Astrocyte of the hippocampus (primary cell): ENCODE measurements around the gene MAS1.
A peak's percentile ranks its signal among the peaks of the same experiment; 100 is the strongest.
"Not testable (repeated sequence)": the region's sequence is repeated elsewhere in the genome, so short reads cannot be mapped to it uniquely, and the experiment has no call there.

Experiments
- DNase-seq: peaks from one replicate; pipeline ENCODE4 v3.0.0; 2011; ENCODE audit warnings: low read depth, low spot score

MAS1 gene

DNA sequence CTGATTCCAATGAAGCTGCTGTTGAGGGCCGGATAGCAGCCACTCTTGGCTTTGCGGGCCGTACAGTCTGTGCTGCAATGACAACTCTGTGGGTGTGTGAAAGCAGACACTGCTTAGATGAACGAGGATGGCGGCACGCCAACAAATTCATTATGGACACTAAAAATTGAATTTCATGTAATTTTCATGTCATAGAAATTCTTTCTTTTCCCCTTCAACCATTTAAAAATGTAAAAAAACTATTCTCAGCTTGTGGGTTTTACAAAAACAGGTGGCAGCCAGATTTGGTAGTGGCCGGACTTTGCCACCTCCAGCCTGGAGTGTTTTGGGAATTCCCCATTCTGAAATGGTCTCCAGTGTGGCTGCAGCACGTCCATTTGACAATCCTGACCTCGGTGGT, 26.0 kb downstream of the MAS1 start:
- DNase-seq: no peak

DNA sequence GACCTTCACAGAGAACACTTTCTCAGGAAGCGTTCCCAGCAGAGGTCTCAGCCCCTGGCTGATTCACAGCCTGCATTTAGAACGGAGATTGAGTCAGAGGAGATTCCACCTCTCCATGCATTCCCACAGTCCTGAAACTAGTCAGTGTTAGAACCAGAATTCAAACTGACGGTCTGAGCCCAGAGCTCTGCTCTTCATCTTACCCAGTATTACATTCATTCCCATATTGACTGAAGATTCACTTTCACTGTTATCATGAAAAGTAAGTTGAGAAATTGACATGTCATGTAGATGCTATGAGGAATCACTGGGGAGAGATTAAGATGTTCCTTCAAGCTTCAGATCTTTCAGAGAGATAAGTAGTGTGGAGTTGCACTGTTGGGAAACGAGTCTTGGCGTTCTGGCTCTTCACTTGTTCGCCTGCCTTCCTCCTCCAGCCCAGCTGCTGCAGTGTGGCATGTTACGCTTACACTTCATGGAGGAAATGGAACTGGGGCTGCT, 28.3 kb downstream of the MAS1 start:
- DNase-seq: no peak

DNA sequence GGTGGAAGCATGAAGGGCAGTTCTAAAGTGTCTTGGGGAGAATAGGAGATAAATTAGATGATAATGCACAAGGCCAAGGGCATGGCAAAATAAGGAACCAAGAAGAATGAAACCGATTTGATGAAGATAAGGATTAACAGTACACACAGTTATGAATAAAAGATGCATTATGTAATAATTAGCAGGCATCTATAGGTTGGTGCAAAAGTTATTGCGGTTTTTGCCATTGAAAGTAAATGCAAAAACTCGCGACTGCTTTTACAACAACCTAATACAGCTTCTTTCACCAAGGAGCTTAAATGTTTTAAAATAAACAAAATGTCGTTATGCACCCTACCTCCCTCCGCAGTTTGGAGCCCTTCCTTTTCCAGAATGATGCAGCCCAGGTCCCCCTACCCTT, 29.0 kb downstream of the MAS1 start:
- no peak for DNase-seq

DNA sequence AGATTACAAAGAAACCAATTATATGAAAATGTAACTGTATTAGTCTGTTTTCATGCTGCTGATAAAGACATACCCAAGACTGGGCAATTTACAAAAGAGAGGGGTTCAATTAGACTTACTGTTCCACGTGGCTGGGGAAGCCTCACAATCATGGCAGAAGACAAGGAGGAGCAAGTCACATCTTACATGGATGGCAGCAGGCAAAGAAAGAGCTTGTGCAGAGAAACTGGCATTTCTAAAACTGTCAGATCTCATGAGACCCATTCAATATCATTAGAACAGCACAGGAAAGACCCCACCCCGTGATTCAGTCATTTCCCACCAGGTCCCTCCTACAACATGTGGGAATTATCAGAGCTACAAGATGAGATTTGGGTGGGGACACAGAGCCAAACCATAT, 33.4 kb downstream of the MAS1 start:
- DNase-seq: not testable (repeated sequence)

DNA sequence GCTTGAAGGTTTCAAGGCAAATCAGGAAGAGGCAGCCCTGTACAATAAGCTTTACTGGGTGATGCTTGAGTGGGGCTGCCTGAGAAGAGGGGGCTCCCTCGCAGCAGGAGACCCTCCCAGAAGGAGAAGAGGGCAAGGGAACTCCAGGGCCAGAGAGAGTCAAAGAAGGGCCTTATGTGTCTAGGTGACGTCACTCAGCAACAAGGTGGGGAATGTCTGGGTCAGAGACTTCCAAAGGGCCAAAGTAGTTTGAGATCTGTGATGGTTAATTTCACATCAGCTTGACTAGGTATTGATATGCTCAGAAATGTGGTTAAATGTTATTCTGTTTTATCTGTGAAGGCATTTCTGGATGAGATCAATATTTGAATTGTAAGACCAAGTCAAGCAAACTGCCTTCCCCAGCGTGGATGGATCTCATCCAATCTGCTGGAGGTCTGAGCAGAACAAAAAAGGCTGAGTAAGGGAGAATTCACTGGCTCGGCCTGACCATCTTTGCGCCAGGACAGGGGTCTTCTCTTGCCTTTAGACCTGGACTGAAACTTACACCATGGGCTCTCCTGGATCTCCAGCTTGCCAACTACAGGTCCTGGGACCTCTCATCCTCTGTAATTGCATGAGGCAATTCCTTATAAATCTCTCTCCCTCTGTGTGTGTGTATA, 35.9 kb downstream of the MAS1 start:
- no peak for DNase-seq

DNA sequence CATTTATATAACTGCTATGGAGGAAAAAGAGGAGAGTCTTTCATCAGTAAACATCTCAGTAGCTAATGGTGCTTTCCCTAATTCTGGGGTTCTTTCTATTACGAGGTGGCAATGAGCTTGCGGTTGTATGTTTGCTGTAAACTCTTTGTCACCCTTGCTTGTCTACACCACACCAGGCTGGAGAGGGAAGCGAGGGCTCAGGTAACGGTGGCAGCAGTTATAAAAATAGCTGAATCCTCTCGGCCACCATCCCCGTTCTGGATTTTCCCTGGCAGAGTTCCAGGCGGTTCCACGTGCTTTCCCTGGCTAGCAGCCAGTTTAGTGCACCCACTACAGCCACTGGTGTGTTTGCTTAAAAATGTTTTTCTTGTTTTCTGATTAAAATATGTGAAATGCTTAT, 39.0 kb downstream of the MAS1 start:
- DNase-seq: peak; percentile 17

DNA sequence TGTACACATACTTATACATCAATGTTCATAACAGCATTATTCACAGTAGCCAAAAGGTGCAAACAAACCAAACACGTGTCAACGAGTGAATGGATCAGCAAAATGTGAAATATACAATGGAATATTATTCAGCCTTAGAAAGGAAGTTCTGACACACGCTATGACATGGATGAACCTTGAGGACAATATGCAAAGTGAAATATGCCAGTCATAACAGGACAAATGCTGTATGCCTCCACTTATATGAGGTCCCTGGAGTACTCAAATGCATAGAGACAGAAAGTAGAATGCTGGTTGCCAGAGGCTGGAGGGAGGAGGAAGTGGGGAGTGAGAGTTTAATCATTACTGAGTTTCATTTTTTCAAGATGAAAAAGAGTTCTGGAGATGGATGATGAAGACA, 40.3 kb downstream of the MAS1 start:
- DNase-seq: no peak

DNA sequence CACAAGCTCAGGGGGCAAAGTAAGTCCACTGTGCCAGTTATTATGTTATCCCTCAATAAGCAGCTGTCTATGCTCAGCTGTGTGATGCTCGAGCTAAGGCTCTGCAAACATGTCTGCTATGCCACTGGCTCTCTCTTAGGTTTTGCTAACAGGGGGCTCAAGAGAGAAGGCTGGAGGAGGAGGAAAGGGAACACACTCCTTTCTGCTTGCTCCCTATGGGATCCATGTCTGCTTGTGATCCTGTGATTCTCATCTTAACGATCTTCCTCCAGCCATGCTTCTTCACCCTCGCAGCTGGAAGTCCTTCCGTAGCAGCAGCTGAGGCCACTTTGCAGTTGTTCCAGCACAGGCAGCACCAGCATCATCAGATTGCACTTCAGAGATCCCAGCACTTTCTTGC, 41.1 kb downstream of the MAS1 start:
- no peak for DNase-seq

DNA sequence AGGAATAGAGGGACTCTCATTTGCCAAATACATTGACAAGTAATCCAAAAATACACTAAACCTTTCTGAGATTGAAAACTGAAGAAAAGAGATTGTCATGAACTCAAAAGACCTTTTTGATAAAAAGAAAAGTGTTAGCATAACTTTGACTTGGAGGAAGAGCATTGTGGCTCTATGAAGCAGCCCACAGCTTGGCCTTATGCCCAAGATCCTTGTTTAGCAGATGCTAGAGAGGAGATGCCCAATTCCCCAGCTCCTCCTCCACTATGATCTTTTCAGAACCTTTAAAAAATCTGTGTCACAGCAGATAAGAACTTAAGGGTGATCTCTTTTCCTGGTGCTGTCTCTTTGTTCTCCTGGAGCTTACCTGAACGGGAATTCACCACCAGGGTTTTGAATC, 42.3 kb downstream of the MAS1 start:
- no peak for DNase-seq

DNA sequence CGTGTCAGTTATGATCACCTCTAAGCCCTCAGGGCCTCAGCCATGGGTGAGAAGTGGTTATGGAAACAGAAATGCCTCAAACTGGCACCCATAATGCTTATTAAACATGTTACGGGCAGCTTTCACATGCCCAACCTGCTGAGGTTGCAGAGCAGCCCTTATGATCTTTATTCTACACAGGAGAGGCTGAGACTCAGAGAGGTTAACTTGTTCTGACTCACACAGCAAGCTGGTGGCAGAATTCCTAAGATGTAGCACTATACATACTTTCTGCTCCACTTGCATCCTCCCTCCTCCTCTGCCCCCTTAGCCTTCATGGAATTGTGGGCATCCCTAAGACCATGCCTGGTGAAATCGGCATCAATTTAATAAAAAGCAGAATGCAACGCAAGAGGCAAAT, 43.4 kb downstream of the MAS1 start:
- peak; percentile 19 for DNase-seq

DNA sequence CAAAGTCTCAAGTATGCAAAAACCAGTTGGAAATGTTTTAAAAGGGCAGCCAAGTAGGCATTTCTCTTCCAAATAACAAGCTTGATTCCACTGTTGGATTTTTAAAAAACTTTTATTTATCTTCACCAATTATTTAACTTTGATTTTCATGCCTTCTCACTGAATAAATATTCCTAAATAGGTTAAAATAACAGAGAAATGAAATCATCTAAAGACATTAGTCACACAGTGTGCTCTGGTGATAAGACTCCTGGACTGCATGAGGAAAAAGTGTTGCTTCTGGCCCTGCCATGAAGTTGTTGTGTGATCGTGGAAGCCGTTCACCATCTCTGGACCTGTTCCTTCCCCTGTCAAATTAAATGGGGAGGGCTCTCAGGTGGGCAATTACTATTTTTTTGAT, 44.3 kb downstream of the MAS1 start:
- peak; percentile 38 for DNase-seq

DNA sequence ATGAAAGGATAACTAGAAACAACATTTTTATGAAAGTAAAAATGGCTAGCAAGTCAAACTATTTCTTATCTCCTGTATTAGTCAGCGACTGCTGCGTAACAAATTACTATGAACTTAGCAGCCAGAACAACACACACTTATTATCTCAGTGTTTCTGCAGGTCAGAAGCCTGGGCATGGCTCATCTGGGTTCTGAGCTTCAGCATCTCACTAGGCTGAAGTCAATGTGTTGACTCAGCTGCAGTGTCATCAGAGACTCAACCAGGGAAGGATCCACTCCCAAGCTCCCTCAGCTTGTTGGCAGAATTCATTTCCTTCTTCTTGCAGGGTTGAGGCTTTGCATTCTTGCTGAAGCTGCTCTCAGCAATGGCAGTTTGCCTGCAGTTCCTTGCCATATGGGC, 44.8 kb downstream of the MAS1 start:
- DNase-seq: no peak

DNA sequence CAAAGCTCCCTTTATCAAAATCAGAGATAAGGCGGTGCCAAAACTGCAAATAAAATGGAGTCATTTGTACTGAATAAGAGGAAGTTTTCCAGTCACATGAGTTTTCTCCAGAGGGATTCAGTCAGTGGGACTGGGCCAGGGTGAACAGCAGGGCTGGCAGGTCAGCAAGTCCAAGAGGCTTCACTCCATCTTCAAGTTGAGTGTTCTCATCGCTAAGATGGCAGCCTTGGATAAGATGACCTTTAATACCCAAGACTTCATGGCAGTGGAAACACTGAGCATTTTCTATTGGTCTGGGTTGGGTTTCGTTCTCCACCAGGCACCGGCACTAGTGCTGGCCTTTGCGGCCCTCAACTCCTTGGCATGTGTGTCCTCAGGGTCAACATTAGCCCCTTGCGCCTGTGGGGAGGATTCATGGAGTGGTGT, 48.8 kb downstream of the MAS1 start:
- DNase-seq: no peak
